NCI-H187 treated with DMSO at 0.1 percent for 48 hours (cell line): ENCODE measurements around the gene RPS27.
"Not testable (repeated sequence)": the region's sequence is repeated elsewhere in the genome, so short reads cannot be mapped to it uniquely, and the experiment has no call there.

Experiments
- DNase-seq: peaks from one replicate; lab custom pipeline; 2025; lab: John Stamatoyannopoulos, UW

The RPS27 gene

DNA sequence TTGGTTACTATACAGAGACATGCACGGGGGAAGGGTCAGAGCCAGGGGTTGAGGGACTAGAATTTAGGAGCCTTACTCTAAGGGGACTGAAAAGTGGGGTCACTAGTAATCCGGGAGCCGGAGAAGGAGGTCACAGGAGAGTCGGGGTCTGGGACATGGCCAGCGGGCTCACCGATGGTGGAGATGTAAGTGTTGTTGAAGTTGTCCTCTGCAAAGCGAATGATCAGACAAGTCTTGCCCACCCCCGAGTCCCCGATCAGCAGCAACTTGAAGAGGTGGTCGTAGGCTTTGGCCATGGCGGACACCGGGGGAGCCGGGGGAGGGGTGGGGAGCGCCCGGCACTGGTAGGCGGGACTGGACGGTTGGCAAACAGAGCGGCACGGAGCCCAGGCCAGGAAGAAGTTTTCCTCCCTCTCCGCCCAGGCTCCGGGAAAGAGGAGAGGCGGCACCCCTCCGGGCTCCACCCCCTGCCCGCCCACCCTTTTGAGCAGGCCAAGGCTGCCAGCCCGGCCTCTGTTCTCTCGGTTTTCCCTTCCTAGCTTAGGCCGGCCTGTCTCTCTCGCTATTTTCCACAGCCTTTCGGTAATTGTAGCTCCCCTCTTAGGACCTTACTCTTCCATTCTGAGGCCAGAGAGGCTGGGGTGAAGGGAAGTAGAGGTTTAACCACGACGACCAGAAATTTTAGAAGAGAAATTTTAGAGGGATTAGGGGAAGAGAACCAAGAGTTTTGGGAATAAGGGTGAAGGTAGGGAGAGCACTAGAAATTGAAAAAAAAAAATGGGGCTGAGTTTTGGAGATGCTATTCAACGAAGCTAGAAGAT lies 4.4 kb upstream of the RPS27 start, which contains the start of gene RAB13:
RAB13 (minus strand) TSS at position 399 of the 821 bp plus-strand sequence; CDS start at position 296, 103 bp downstream.
- DNase-seq: no peak

DNA sequence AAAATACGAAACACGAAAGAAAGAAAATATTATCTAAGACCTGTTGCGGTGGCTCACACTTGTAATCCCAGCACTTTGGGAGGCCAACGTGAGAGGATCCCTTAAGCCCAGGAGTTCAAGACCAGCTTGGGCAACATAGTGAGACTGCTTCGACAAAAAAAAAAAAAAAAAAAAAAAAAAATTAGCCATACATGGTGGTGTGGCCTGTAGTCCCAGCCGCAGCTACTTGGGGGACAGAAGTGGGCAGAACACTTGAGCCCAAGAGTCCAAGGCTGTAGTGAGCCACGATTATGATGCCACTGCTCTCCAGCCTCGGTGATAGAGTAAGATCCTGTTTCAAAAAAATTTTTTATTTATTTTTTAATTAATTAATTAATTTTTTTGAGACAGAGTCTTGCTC lies 2.9 kb upstream of the RPS27 start:
- DNase-seq: no peak

DNA sequence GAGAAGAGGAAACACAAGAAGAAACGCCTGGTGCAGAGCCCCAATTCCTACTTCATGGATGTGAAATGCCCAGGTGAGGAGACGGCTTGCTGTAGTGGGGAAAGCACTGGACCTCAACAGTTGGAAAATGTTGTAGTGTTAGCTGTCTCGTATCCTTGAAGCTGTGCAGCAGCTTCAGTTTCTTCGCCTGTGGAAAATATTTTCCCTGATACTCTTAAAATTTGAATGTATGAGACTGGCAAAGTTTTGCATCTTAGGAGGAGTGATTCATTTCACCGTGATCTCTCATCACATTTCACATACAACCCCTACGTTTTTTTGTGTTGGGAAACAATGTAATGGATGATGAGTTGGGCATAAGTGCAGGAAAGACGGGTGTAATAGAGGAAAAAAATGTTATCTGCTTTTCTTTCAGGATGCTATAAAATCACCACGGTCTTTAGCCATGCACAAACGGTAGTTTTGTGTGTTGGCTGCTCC lies 629 bp downstream of the RPS27 start:
- no peak for DNase-seq

DNA sequence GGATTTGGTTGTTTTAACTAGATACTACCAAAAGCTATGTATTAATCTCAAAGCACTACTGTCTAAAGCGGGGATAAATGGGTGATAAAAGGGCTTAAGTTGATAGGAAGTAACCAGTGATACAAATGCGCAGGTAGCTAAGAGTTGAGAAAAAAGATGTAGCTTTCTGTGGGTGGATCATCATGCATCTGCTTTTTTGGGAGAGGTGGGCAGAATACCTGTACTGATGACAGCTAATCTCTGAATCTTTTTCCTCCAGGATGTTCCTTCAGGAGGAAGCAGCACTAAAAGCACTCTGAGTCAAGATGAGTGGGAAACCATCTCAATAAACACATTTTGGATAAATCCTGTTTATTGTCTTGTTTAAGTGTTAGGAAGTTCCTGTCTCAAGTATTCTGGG lies 1.2 kb downstream of the RPS27 start:
- DNase-seq: no peak

DNA sequence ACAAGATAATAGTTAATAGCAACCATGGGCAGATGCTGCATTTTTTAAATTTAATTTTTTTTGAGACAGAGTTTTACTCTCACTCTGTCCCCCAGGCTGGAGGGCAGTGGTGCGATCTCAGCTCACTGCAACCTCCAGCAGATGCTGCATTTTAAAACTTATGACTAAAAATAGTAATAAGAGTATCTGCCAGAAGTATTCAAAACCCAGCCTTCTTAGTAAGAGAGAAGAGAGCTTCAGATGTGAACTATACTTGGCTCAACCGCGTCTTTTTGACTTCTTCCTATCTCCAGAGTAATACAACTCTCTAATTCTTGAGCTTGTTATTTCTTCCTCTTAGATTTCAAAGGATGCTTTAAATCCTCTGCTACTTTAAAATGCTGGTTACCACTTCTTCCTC lies 4.6 kb downstream of the RPS27 start:
- DNase-seq: no peak

DNA sequence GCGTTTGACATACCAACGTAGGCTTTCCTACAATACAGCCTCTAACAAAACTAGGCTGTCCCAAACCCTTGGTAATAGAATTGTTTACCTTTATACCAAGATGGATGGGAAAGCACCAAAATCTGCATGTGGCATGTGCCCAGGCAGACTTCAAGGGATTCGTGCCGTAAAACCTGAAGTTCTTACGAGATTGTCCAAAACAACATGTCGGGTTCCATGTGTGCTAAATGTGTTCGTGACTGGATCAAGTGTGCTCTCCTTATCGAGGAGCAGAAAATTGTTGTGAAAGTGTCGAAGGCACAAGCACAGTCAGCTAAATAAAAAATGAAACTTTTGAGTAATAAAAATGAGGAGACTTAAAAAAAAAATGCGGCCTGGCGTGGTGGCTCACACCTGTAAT lies 5.1 kb downstream of the RPS27 start:
- DNase-seq: no peak

DNA sequence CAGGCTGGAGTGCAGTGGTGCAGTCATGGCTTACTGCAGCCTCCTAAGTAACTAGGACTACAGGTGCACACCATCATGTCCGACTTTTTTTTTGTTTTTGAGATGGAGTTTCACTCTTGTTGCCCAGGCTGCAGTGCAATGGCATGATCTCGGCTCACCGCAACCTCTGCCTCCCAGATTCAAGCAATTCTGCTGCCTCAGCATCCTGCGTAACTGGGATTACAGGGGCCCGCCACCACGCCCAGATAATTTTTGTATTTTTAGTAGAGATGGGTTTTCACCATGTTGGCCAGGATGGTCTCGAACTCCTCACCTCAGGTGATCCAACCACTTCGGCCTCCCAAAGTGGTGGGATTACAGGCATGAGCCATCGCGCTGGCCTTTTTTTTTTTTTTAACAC lies 6.3 kb downstream of the RPS27 start:
- DNase-seq: not testable (repeated sequence)

DNA sequence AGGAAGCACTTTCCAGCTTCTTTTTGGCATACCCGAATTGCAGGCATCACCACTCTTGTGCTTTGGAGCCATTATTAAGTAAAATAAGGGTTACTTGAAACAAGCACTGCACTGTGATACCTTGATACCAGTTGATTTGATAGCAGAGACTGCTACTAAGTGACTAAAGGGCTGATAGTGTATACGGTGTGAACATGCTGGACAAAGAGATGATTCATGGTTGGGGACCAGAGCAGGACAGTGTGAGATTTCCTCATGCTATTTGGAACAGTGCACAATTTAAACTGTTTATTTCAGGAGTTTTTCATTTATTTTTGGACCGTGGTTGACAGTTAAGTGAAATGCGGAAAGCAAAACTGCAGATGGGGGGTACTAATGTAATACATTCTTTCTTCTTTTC lies 9.9 kb downstream of the RPS27 start:
- DNase-seq: no peak

DNA sequence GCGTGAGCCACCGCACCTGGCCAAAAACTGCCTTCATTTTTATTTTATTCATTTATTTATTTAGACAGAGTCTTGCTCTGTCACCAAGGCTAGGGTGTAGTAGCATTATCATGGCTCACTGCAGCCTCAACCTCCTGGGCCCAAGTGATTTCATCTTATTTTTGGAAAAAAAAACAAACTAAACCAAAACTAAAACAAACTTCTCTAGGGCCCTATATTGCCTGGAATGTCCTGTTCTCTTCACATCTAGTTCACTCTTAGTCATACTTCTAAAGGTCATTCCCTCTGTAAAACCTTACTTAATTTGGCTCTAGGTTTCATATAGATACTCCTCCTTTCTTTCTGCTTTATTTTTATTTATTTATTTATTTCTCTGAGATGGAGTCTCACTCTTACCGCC lies 15.6 kb downstream of the RPS27 start:
- DNase-seq: no peak

DNA sequence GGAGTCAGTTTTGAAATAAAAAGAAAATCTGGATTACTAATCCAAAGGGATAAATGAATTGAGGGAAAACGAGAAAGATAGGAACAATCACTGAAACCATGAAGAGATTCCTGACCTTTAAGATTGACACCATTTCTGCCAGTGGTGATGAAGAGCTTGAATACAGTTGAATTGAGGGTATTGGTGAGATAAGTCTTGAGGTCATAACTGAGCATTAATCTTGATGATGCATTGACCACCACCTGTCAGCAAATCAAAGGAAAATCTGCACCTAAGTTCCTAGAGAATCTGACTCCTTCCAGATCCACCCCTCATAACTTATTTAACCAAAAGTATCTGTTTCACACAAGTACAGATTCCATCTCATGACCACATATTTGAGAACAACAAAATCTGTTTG lies 21.6 kb downstream of the RPS27 start:
- DNase-seq: no peak

DNA sequence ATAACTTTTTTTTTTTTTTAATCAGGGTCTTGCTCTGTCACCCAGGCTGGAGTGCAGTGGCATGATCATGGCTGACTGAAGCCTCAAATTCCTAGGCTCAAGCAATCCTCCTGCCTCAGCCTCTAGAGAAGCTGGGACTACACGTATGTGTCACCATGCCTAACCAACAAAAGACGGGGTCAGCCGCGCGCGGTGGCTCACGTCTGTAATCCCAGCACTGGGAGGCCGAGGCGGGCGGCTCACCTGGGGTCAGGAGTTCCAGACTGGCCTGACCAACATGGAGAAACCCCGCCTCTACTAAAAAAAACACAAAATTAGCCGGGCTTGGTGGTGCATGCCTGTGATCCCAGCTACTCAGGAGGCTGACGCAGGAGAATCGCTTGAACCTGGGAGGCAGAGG lies 22.0 kb downstream of the RPS27 start:
- DNase-seq: not testable (repeated sequence)

DNA sequence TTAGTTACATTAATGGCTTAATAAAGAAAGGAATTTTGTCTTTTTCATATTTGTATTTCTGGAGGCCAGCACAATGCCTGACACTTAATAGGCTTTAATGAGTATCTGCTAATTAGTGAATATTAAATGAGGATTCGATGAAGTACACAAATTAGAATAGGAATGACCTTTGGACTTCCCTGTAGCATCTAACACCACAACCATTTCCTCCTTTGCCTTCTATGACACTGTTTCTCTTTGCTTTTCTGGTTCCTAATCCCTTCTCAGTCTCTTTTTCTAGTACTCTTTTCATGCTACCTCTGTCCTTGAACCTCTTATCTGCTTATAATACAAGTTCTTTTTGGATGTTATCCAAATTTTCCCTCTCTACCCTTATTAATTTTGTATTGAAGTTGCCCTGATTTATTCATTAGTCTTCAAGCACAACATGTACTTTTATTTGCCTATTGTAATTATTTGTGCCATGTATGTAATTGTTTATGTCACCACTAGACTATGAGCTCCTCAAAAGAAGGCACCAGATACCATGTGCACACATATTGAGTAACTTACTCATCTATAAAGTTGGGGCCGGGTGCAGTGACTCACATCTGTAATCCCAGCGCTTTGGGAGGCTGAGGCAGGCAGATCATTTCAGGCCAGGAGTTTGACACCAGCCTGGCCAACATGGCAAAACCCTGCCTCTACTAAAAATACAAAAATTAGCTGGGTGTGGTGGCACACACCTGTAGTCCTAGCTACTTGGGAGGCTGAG lies 23.8 kb downstream of the RPS27 start:
- DNase-seq: no peak

DNA sequence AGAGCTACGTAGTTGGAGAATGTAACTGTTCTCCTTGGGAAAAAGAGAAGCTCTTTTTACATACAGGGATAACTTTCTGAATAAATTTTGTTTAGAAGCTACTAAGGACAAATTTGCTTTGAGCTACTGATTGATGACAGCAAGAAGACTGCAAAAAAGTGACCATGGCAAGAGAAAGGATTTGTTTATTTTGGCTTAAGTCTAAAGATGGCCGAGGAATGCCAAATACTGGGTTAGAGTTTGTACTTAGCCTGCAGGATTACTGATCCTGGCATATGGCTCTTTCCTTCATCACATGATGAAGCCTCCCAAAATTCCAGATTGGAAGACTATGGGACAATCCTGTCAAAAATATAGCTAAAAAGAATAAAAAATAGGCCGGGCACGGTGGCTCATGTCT lies 28.7 kb downstream of the RPS27 start:
- no peak for DNase-seq

DNA sequence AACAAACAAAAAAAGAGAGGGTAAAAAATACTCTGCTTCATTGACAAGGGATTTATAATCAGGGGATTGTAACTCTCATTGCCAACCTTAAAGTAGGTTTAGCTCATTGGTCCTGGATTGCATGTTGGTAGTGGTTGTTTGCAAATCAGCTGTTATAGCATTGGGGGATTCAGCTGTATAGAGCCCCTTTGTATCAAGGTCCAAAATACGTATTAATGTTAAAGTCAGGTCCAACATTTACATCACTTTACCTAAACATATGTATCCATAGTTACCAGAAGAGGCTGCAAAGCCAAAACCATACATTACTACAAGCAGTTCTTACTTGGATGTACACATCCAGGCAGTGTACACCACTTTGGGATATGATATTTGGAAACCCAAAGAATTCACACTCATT lies 29.4 kb downstream of the RPS27 start:
- DNase-seq: no peak

DNA sequence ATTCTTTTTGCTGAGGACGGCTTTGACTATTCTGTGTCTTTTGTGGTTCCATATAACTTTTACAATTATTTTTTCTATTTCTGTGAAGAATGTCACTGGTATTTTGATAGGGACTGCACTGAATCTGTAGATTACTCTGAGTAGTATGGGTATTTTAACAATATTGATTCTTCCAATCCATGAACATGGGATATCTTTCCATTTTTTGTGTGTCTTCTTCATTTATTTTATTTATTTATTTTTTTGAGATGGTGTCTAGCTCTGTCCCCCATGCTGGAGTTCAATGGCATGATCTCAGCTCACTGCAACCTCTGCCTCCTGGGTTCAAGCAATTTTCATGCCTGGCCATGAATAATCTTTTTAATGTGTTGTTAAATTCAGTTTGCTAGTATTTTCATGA lies 43.1 kb downstream of the RPS27 start:
- not testable (repeated sequence) for DNase-seq
